CMK (cell line): Measurements from ENCODE around the gene CDSN.

Experiments
- DNase-seq: peaks from one replicate; pipeline ENCODE4 v3.0.0-alpha.2; 2010; ENCODE audit warnings: low read depth

The CDSN gene

DNA sequence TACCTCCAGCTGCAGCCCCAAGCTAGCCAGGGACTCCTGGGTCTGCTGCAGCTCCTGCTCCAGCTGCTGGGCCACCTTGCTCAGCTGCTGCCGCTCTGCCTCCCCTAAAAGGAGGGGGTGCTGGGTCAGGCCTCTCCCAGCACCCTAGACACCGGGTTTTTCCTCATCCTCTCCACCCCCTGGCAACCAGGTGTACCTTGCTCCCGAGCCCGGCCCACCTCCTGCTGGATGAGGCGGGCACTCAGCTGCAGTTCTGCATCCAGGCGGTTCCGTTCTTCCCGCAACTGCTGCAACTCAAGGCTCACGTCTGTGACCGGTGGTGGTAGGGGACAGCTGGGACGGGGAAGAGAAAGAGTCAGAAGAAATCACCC, 24.7 kb upstream of the CDSN start:
- DNase-seq, result no peak

- no peak for DNase-seq
Observed at GRCh38 chr6:31144296-31144969, 24.2 kb upstream of the CDSN start.

- DNase-seq, result no peak
Observed at GRCh38 chr6:31143148-31143547, 22.9 kb upstream of the CDSN start.

DNA sequence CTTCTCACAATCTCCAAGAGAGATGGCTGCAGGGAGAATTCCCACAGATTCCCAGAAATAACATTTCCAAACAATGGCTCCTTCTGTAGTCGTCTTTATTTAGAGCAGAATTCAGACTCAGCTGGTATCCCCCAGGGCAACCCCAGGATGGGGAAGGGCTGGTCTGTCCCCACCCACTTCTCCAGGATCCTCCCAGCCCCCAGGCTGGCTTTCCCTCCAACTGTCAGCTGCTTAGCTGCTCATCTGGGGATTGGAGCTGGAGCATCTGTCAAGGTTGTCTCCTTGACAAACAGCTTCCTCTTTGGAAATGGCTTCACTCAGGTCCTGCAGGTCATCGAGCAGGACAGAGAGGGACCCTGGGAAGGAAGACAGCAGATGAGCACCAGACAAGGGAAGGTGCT, 22.1 kb upstream of the CDSN start:
- no peak for DNase-seq

DNA sequence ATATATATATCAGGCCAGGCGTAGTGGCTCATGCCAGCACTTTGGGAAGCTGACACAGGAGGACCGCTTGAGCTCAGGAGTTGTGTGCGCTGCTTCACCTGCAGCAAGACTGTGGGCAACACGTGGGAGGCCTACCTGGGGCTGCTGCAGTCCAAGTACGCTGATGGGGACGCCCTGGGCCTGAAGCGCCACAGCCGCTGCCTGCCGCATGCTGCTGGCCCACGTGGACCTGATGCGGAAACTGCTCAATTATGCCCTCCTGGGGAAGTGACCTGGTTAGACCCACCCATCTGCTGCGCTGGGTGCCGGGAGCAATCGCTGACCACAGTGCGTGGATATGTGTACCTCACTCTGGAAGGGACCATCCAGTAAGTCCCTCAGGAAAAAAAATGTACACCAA, 20.4 kb upstream of the CDSN start:
- no peak for DNase-seq

DNA sequence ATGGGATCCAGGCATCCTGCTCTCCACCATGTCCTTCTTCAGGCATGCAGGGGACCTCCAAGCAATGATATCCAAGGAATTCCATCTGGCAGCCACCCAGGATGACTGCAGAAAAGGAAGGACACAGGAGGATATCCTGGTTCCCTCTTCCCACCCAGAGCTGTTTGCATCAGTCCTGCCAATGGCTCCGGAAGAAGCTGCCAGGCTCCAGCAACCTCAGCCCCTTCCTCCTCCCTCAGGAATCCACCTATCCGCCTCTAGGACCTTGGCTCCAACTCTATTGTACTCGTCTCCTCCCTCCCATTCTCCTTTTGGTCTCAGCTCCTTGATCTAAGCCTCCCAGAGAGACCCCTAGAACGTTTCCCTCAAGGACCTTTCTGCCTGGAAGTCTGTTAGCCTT, 19.4 kb upstream of the CDSN start:
- DNase-seq, result no peak

- no peak for DNase-seq
Observed at GRCh38 chr6:31138982-31139381, 18.7 kb upstream of the CDSN start, which contains the start of gene PSORS1C2. TSS of gene PSORS1C2 (minus strand) at chr6:31139066. CDS start at chr6:31139026, 40 bp downstream.

DNA sequence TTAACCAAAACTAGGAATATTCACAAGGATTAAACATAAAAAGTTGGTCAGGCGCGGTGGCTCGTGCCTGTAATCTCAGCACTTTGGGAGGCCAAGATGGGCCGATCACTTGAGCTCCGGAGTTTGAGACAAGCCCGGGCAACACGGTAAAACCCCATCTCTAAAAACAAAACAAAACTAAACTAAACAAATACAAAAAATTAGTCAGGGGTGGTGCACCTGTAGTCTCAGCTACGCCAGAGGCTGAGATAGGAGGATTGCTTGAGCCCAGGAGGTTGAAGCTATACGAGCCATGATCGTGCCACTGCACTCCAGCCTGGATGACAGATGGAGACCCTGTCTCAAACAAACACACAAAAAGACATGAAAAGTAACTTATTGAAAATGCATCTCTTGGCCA, 15.5 kb upstream of the CDSN start:
- DNase-seq, result no peak

GRCh38 chr6:31132806-31133205, 12.6 kb upstream of the CDSN start:
- no peak for DNase-seq

GRCh38 chr6:31131595-31131994, 11.3 kb upstream of the CDSN start:
- no peak for DNase-seq

DNA sequence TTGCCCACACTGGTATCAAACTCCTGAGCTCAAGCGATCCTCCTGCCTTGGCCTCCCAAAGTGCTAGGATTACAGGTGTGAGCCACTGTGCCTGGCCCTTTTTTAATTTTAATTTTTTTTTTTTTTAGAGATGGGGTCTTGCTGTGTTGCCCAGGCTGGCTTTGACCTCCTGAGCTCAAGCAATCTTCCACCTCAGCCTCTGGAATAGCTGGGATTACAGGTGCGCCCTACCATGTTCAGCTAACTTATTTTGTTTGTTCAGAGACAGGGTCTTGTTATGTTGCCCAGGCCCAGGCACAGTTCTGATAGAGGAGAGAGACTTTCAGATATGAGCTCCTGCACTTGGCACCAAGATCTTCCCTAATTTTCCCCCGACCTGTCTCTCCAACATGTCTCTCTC, 10.5 kb upstream of the CDSN start:
- DNase-seq, result no peak

DNA sequence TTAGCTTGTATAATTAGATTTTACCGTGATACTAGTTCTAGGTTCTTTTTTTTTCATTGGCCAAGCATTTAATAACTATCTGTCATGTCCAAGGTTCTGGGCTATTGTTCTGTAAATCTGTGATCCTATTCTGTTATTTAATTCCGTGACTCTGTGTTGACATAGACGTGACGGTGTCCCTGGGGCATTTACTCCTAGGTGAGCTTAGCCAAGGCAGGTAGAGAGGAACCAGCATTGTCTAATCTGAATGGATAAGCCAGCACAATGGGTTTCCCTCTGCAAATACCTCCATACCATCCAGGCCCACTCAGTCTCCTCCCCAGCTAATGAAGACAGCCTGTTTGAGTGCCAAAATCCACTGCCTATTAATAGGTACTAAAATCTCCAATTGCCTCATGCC, 8.9 kb upstream of the CDSN start:
- no peak for DNase-seq

DNA sequence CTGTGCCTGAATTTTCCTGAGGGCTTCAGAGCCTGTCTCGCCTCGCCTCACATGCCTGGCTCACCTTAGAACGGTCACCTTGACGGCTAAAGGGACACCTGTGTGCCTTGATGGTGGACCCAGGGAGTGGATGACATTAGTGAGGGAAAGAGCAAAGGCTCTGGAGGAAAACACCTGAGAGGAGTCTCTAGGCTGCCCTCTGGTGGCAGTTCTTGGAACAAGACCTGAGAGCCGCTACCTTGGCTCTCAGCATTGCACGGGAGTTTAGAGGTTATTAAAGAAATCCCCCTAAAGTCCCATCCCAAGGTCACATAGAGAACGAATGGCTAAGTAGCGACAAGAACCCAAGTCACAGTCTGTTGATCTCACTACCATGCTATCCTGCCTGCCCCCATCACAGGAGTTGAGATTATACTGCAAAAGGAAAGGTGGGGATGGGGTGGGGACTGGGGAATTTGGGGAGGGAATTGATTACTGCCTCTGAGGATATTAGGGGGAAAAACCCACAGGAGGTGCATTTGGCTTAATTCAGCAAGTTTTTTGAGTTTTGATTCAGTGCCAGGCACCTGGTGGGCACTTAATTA, 7.9 kb upstream of the CDSN start:
- no peak for DNase-seq

- no peak for DNase-seq
Observed at GRCh38 chr6:31126396-31127175, 6.3 kb upstream of the CDSN start.

- no peak for DNase-seq
Observed at GRCh38 chr6:31125586-31126363, 5.5 kb upstream of the CDSN start.

DNA sequence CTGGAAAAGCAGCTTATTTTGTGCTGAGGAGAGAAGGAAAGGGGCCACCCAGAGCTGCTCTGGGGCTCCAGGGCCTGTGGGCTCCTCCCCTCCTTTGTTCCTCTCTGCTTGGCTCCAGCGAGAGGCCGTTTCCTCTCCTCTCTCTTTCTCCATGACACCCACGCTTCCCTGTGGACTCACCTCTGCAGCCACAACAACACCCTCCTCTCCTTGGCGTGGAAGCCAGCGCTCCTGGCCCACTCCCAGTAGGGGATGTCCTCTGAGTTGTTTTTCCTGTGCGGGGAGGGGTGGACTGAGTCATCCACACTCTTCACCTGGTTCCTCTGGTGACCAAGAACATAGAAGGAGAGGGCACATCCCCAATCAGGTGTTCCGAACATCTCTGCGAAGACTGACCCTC, 4.9 kb upstream of the CDSN start:
- DNase-seq, result no peak

DNA sequence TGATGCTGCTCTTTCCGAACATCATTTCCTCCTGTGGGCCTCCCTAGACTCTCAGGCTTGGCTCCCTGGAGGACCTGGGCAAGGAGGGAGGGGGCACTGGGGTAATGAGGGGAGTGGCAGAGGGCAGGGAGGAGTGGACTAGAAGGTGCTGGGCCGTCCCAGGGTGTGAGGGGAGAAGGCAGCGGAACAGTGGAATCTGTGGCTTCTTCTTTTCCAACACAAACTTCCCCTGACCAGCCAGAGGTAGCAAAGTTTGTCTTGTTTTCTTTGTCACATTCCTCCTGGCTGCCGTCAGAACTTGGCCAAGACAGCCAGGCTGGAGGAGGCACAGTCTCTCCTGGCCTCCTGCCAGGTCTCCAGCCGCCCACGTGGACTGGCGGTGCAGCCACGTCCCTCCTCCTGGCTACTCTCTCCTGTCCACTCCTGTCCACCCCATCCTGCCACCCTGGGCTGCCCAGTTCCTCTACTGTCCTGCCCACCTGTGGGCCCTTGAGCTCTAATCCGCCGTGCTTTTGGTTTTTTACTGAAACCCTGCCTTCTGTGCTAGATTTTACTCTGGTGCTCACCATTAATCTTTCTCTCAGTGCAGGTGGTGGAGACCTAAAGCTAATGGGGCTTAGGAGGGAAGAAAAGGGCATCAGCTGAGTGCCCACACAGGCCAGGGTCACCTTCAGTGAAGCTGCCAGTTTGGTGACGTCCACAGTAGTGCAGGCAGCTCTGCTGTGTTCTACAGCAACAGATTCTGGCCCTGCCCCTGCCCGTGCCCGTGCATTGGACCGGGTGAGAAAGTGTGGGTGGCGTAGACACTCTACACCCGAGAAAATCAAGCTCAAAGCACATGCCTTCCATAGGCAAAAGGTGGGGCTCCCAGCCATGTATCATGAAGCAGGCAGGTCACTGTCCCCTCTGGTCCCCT, 2.8 kb upstream of the CDSN start:
- no peak for DNase-seq

GRCh38 chr6:31121131-31121790, 1.0 kb upstream of the CDSN start:
- no peak for DNase-seq

GRCh38 chr6:31118178-31118577, 2.1 kb downstream of the CDSN start:
- DNase-seq, result no peak

- no peak for DNase-seq
Observed at GRCh38 chr6:31116661-31117385, 3.4 kb downstream of the CDSN start.
